ENCODE measurements around the gene BEND6. TPM values are rescaled to one million over a fixed set of nuclear protein-coding genes. Genes with fewer than 3 reads are reported as not detected.

BEND6 gene
- total RNA-seq, 4 donors from 2014 or later: not detected

DNA sequence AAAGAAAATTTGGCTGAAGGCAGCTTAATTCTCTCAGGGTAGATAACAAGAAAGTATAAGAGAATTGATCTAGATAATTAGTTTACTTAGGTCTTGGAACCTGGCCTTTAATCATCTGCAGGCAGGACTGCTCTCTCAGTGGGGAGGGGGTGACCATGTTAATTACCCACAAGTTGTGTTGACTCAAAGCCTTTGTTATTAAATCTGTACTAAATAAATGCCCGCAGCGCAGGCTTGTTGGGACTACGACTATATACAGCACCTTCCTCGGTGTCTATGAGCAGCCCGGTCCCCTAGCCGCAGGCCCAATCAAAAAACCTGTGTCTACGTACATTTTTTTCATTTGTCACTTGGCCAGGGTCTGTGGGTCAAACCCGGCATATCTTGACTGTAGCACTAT, 119.5 kb downstream of the BEND6 start:
- H3K36me3 ChIP-seq: no peaks in the 10 kb centered on the region
- H3K4me3 ChIP-seq: no peak overlapping the region
- no peaks in the 10 kb centered on the region for H3K27me3 ChIP-seq
- H3K9me3 ChIP-seq: no peaks in the 10 kb centered on the region
- TF ChIP-seq, protein P1, sequence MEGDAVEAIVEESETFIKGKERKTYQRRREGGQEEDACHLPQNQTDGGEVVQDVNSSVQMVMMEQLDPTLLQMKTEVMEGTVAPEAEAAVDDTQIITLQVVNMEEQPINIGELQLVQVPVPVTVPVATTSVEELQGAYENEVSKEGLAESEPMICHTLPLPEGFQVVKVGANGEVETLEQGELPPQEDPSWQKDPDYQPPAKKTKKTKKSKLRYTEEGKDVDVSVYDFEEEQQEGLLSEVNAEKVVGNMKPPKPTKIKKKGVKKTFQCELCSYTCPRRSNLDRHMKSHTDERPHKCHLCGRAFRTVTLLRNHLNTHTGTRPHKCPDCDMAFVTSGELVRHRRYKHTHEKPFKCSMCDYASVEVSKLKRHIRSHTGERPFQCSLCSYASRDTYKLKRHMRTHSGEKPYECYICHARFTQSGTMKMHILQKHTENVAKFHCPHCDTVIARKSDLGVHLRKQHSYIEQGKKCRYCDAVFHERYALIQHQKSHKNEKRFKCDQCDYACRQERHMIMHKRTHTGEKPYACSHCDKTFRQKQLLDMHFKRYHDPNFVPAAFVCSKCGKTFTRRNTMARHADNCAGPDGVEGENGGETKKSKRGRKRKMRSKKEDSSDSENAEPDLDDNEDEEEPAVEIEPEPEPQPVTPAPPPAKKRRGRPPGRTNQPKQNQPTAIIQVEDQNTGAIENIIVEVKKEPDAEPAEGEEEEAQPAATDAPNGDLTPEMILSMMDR (IDR thresholded peaks at IDR 0.05): no peak
- TF ChIP-seq POLR2A (IDR thresholded peaks at IDR 0.05): no peak
- DNase-seq: no peak
- no peak overlapping the region for H3K27ac ChIP-seq
- H3K4me1 ChIP-seq: no peaks in the 10 kb centered on the region

DNA sequence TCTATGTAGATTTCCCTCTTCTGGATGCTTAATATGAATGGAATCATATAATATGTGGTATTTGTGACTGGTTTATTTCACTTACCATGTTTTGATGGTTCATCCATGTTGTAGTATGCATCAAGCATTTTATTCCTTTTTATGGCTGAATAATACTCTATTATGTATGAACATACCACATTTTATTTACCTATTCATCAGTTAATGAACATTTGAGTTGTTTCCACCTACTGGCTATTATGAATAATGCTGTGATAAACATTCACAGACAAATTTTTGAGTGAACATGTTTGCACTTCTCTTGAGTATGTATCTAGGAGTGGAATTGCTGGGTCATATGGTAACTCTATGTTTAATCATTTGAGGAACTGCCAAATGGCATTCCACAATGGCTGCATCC, 120.2 kb downstream of the BEND6 start:
- TF ChIP-seq, protein P1 (IDR thresholded peaks at IDR 0.05): no peak
- TF ChIP-seq POLR2A (IDR thresholded peaks at IDR 0.05): no peak
- Histone ChIP-seq H3K27ac (no peak overlapping the region), H3K36me3 (no peaks in the 10 kb centered on the region), H3K4me3 (no peak overlapping the region), H3K9me3 (no peaks in the 10 kb centered on the region), H3K27me3 (no peaks in the 10 kb centered on the region), H3K4me1 (no peaks in the 10 kb centered on the region)
- no peak for DNase-seq

Small RNA genes within 50 kb of the gene (small RNA-seq; reads per million reads assigned to genes)
- gene FTH1P15 (0 reads per million in 2 donors), gene RNU6-626P (0 reads per million in 2 donors)

Other genes starting within 250 kb of the BEND6 start
- 10 to 100 TPM in 1 of 4 donors, 1 to 10 TPM in 3; 2.7 to 13.2 (median 4.9) TPM for gene KIAA1586, start 91.6 kb downstream of the BEND6 start, total RNA-seq
- gene ZNF451, start 135.1 kb downstream of the BEND6 start, total RNA-seq: 100 to 1,000 TPM in 1 of 4 donors, 10 to 100 TPM in 3; 44.5 to 106 (median 54.9) TPM
- 1 to 10 TPM; 1.6 to 3.3 (median 2.1) TPM for gene BAG2, start 217.2 kb downstream of the BEND6 start, total RNA-seq